ENCODE results near the gene SPDYE16.
"Not testable (repeated sequence)": the region's sequence is repeated elsewhere in the genome, so short reads cannot be mapped to it uniquely, and the experiment has no call there.

- TF ChIP-seq, protein P1, sequence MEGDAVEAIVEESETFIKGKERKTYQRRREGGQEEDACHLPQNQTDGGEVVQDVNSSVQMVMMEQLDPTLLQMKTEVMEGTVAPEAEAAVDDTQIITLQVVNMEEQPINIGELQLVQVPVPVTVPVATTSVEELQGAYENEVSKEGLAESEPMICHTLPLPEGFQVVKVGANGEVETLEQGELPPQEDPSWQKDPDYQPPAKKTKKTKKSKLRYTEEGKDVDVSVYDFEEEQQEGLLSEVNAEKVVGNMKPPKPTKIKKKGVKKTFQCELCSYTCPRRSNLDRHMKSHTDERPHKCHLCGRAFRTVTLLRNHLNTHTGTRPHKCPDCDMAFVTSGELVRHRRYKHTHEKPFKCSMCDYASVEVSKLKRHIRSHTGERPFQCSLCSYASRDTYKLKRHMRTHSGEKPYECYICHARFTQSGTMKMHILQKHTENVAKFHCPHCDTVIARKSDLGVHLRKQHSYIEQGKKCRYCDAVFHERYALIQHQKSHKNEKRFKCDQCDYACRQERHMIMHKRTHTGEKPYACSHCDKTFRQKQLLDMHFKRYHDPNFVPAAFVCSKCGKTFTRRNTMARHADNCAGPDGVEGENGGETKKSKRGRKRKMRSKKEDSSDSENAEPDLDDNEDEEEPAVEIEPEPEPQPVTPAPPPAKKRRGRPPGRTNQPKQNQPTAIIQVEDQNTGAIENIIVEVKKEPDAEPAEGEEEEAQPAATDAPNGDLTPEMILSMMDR (IDR thresholded peaks at IDR 0.05; ENCODE audit: borderline replicate concordance, extremely low read depth, low read length, poor library complexity, severe bottlenecking): not testable (repeated sequence)
- not testable (repeated sequence) for TF ChIP-seq EZH2 (IDR thresholded peaks at IDR 0.05; ENCODE audit: borderline replicate concordance, low read depth, low read length, severe bottlenecking)
Observed at GRCh38 chr7:76497918-76498582, 45.0 kb downstream of the SPDYE16 start.

Measured in DND-41 (cell line).